Left ventricle myocardium inferior (tissue), 1 donor: Measurements from ENCODE around the gene CACNA2D2. TPM values are rescaled to one million over a fixed set of nuclear protein-coding genes. Genes with fewer than 3 reads are reported as not detected.

ENCODE experiments used
- DNase-seq: peaks from one replicate; pipeline ENCODE4 v3.0.0-alpha.2; 2020
- H3K27ac ChIP-seq: fragments of 200-600 bp; replicated peaks from 2 replicates; pipeline ENCODE4 v1.8.0; 2021
- H3K27me3 ChIP-seq: fragments of 200-600 bp; 2 replicates; pipeline ENCODE4 v1.8.0; 2021; ENCODE audit warnings: low read depth
- H3K36me3 ChIP-seq: fragments of 200-600 bp; 2 replicates; pipeline ENCODE4 v1.8.0; 2021
- H3K4me1 ChIP-seq: fragments of 200-600 bp; 2 replicates; pipeline ENCODE4 v1.8.0; 2021
- H3K4me3 ChIP-seq: fragments of 200-600 bp; 2 replicates; pipeline ENCODE4 v1.8.0; 2021; ENCODE audit warnings: mild to moderate bottlenecking, moderate library complexity
- H3K9me3 ChIP-seq: fragments of 200-600 bp; replicated peaks from 2 replicates; pipeline ENCODE4 v1.8.0; 2021
- intact Hi-C: fragments of 100-400 bp; cut with micrococcal nuclease; formaldehyde crosslinking; loops from one replicate; pipeline ENCODE4 v1.11.0; 2022
- total RNA-seq: library from RNA; stranded (reverse); fragmentation: NEBNext Ultra II Directional; extraction: Animal tissue kit (Norgen Biotek cat#: 25700); gene quantifications from one replicate; pipeline ENCODE4 v1.2.1, GENCODE V29; 2021
- TF ChIP-seq, protein P1 (sequence below): fragments of 200-600 bp; IDR thresholded peaks from 2 replicates; pipeline ENCODE4 v1.8.0; 2021; ENCODE audit warnings: antibody characterized with exemption, mild to moderate bottlenecking, borderline replicate concordance
- donor health status: DM: no; HTN: yes; CAD: no; lungs with severe emphysema.

The CACNA2D2 gene
- total RNA-seq, 1 donor from 2014 or later, result 2.3 TPM

- H3K9me3 ChIP-seq, result no peaks in the 10 kb centered on the region
Measured at GRCh38 chr3:50405249-50405648, 98.2 kb downstream of the CACNA2D2 start.

DNA sequence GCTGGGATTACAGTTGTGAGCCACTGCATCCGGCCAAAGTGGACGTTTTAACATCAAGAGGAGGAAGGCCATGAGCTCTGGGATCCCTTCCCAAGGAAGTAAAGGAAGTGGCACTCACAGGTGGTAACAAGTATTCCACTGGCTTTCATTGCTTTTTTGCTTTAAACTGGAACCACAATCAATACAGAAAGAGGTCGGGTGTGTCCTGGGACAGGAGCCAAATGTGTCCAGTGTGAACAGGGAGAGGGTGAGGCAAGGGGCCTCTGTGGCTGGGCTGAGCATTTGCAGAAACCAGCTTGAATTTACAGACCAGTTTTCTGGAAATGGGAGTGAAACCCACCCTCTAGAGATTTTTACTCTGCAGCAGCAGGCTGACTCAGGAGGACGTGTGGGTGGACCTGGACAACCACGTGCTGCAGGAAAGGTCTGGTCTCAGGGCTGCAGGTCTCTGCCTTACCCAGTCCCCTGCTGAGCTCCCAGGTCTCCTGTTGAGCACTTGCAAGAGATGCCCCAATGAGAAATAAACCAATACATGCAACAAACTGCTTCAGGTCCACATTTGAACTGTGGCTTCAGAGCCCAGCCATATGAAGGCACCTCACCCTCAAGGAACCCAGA, 101.3 kb downstream of the CACNA2D2 start:
- H3K27me3 ChIP-seq, result no peaks in the 10 kb centered on the region
- H3K36me3 ChIP-seq, result no peaks in the 10 kb centered on the region
- H3K9me3 ChIP-seq, result no peaks in the 10 kb centered on the region
- no peaks in the 10 kb centered on the region for H3K4me1 ChIP-seq
- intact Hi-C loops, result no loop called here
- TF ChIP-seq, protein P1, sequence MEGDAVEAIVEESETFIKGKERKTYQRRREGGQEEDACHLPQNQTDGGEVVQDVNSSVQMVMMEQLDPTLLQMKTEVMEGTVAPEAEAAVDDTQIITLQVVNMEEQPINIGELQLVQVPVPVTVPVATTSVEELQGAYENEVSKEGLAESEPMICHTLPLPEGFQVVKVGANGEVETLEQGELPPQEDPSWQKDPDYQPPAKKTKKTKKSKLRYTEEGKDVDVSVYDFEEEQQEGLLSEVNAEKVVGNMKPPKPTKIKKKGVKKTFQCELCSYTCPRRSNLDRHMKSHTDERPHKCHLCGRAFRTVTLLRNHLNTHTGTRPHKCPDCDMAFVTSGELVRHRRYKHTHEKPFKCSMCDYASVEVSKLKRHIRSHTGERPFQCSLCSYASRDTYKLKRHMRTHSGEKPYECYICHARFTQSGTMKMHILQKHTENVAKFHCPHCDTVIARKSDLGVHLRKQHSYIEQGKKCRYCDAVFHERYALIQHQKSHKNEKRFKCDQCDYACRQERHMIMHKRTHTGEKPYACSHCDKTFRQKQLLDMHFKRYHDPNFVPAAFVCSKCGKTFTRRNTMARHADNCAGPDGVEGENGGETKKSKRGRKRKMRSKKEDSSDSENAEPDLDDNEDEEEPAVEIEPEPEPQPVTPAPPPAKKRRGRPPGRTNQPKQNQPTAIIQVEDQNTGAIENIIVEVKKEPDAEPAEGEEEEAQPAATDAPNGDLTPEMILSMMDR, result no peak
- no peak overlapping the region for H3K27ac ChIP-seq
- no peak overlapping the region for H3K4me3 ChIP-seq
- no peak for DNase-seq

More at GRCh38 chr3:50405249-50405648, 98.2 kb downstream of the CACNA2D2 start:
- Histone ChIP-seq H3K4me1 (no peaks in the 10 kb centered on the region), H3K4me3 (no peak overlapping the region), H3K27ac (no peak overlapping the region), H3K36me3 (no peaks in the 10 kb centered on the region), H3K27me3 (no peaks in the 10 kb centered on the region)
- TF ChIP-seq, protein P1, result no peak
- DNase-seq, result no peak
- intact Hi-C loops, result no loop called here

GRCh38 chr3:50396502-50396901, 106.9 kb downstream of the CACNA2D2 start:
- H3K36me3 ChIP-seq, result no peaks in the 10 kb centered on the region
- peaks cover 16% of the 10 kb centered on the region for H3K4me1 ChIP-seq
- TF ChIP-seq, protein P1, result no peak
- no peak for DNase-seq
- H3K4me3 ChIP-seq, result no peak overlapping the region
- no peak overlapping the region for H3K27ac ChIP-seq
- intact Hi-C loops, result no loop called here
- H3K9me3 ChIP-seq, result no peaks in the 10 kb centered on the region
- no peaks in the 10 kb centered on the region for H3K27me3 ChIP-seq

GRCh38 chr3:50395070-50395860, 108.2 kb downstream of the CACNA2D2 start:
- Histone ChIP-seq H3K36me3 (no peaks in the 10 kb centered on the region), H3K27me3 (no peaks in the 10 kb centered on the region), H3K9me3 (no peaks in the 10 kb centered on the region), H3K4me1 (peaks cover 28% of the 10 kb centered on the region), H3K4me3 (no peak overlapping the region), H3K27ac (no peak overlapping the region)
- TF ChIP-seq, protein P1, result no peak
- intact Hi-C loops, result no loop called here
- DNase-seq, result no peak

GRCh38 chr3:50393061-50393460, 110.4 kb downstream of the CACNA2D2 start:
- DNase-seq, result no peak
- H3K36me3 ChIP-seq, result no peaks in the 10 kb centered on the region
- no peak overlapping the region for H3K4me3 ChIP-seq
- no peaks in the 10 kb centered on the region for H3K9me3 ChIP-seq
- peak overlapping the region; percentile 61 for H3K27ac ChIP-seq
- H3K4me1 ChIP-seq, result peaks cover 32% of the 10 kb centered on the region
- TF ChIP-seq, protein P1, result no peak
- no peaks in the 10 kb centered on the region for H3K27me3 ChIP-seq
- intact Hi-C loops, result no loop called here
